Loucy (cell line): ENCODE measurements around the gene CST3.

Experiments
- H2AFZ ChIP-seq: fragments of 200-600 bp; sonication (generic); 2 replicates; pipeline ENCODE4 v1.6.0; 2016; ENCODE audit warnings: antibody characterized with exemption, mild to moderate bottlenecking, low read length, moderate library complexity
- H3F3A ChIP-seq: fragments of 200-600 bp; 2 replicates; pipeline ENCODE4 v1.6.0; 2016; ENCODE audit warnings: antibody characterized with exemption, low read depth, mild to moderate bottlenecking
- H3K27me3 ChIP-seq: fragments of 200-600 bp; sonication (generic); 2 replicates; pipeline ENCODE4 v1.6.1; 2014; ENCODE audit warnings: low read length, mild to moderate bottlenecking; ENCODE audit not compliant: insufficient read depth, poor library complexity, severe bottlenecking
- H3K36me3 ChIP-seq: fragments of 200-600 bp; sonication (generic); 2 replicates; pipeline ENCODE4 v1.6.1; 2016; ENCODE audit warnings: low read length; ENCODE audit not compliant: insufficient read depth
- H3K4me1 ChIP-seq: fragments of 200-600 bp; sonication (generic); 2 replicates; pipeline ENCODE4 v1.5.1; 2014; ENCODE audit warnings: low read length, mild to moderate bottlenecking; ENCODE audit not compliant: insufficient read depth, poor library complexity, severe bottlenecking
- H3K4me2 ChIP-seq: fragments of 200-600 bp; sonication (generic); 2 replicates; pipeline ENCODE4 v1.6.0; 2014; ENCODE audit warnings: antibody characterized with exemption, low read length, low read depth, mild to moderate bottlenecking; ENCODE audit not compliant: poor library complexity, severe bottlenecking
- H3K4me3 ChIP-seq: fragments of 200-600 bp; sonication (generic); 2 replicates; pipeline ENCODE4 v1.5.1; 2014; ENCODE audit warnings: low read length, mild to moderate bottlenecking, mixed read lengths; ENCODE audit not compliant: poor library complexity, severe bottlenecking
- H3K79me2 ChIP-seq: fragments of 200-600 bp; sonication (generic); 2 replicates; pipeline ENCODE4 v1.6.1; 2014; ENCODE audit warnings: low read length; ENCODE audit not compliant: insufficient read depth
- H3K9ac ChIP-seq: fragments of 200-600 bp; sonication (generic); 2 replicates; pipeline ENCODE4 v1.6.0; 2014; ENCODE audit warnings: mild to moderate bottlenecking, low read depth, low read length, moderate library complexity; ENCODE audit not compliant: poor library complexity, severe bottlenecking
- H3K9me2 ChIP-seq: fragments of 200-600 bp; sonication (generic); replicated peaks from 2 replicates; pipeline ENCODE4 v1.6.1; 2016; ENCODE audit warnings: low read depth, low read length, mixed read lengths
- H3K9me3 ChIP-seq: fragments of 200-600 bp; sonication (generic); 2 replicates; pipeline ENCODE4 v1.6.1; 2014; ENCODE audit warnings: mild to moderate bottlenecking, antibody characterized with exemption, low read length, low read depth; ENCODE audit not compliant: insufficient read depth
- H4K20me1 ChIP-seq: fragments of 200-600 bp; sonication (generic); 2 replicates; pipeline ENCODE4 v1.6.0; 2014; ENCODE audit warnings: antibody characterized with exemption, low read length, mild to moderate bottlenecking; ENCODE audit not compliant: insufficient read depth, poor library complexity, severe bottlenecking
- CTCF ChIP-seq: fragments of 200-600 bp; sonication (generic); conservative IDR thresholded peaks from 2 replicates; pipeline ENCODE4 v1.5.1; 2014; ENCODE audit warnings: mild to moderate bottlenecking, antibody characterized with exemption, low read length
- EZH2phosphoT487 ChIP-seq: fragments of 200-600 bp; IDR thresholded peaks from 2 replicates; pipeline ENCODE4 v1.6.1; 2018; ENCODE audit warnings: antibody characterized with exemption, mild to moderate bottlenecking, moderate library complexity, borderline replicate concordance

The CST3 gene

GRCh38 chr20:23634985-23635767 is 2.6 kb downstream of the CST3 start:
- no peaks in the 10 kb centered on the region for H3K9me2 ChIP-seq
- no peak overlapping the region for H3K4me3 ChIP-seq
- TF ChIP-seq CTCF, result no peak
- no peak for TF ChIP-seq EZH2phosphoT487

GRCh38 chr20:23634044-23634801 is 3.5 kb downstream of the CST3 start:
- Histone ChIP-seq H3K4me2 (no peak overlapping the region), H3K4me3 (no peak overlapping the region), H3K9ac (no peak overlapping the region), H3K36me3 (no peaks in the 10 kb centered on the region), H3K9me3 (no peaks in the 10 kb centered on the region), H3K79me2 (no peaks in the 10 kb centered on the region; the same call in 1 of the 2 replicates), H3K27me3 (no peaks in the 10 kb centered on the region), H3K9me2 (no peaks in the 10 kb centered on the region), H3K4me1 (peaks cover 22% of the 10 kb centered on the region), H4K20me1 (no peaks in the 10 kb centered on the region), H3F3A (no peaks in the 10 kb centered on the region), H2AFZ (no peak overlapping the region)
- no peak for TF ChIP-seq CTCF

More at GRCh38 chr20:23634985-23635767, 2.6 kb downstream of the CST3 start:
- no peak overlapping the region for H3K4me2 ChIP-seq
- H3F3A ChIP-seq, result no peaks in the 10 kb centered on the region
- H3K79me2 ChIP-seq, result no peaks in the 10 kb centered on the region; the same call in 1 of the 2 replicates
- no peaks in the 10 kb centered on the region for H3K9me3 ChIP-seq
- no peaks in the 10 kb centered on the region for H3K36me3 ChIP-seq
- no peaks in the 10 kb centered on the region for H4K20me1 ChIP-seq
- no peak overlapping the region for H3K9ac ChIP-seq
- no peak overlapping the region for H2AFZ ChIP-seq
- no peaks in the 10 kb centered on the region for H3K27me3 ChIP-seq
- H3K4me1 ChIP-seq, result peaks cover 22% of the 10 kb centered on the region

- H3K9me2 ChIP-seq, result no peaks in the 10 kb centered on the region
- no peak overlapping the region for H3K4me2 ChIP-seq
- H3K36me3 ChIP-seq, result no peaks in the 10 kb centered on the region
- no peaks in the 10 kb centered on the region; the same call in 1 of the 2 replicates for H3K79me2 ChIP-seq
- H2AFZ ChIP-seq, result no peak overlapping the region
- no peaks in the 10 kb centered on the region for H4K20me1 ChIP-seq
- H3K9me3 ChIP-seq, result no peaks in the 10 kb centered on the region
- no peak for TF ChIP-seq CTCF
- no peak for TF ChIP-seq EZH2phosphoT487
- no peak overlapping the region for H3K4me3 ChIP-seq
- no peaks in the 10 kb centered on the region for H3F3A ChIP-seq
- no peak overlapping the region for H3K9ac ChIP-seq
- peaks cover 19% of the 10 kb centered on the region for H3K4me1 ChIP-seq
- no peaks in the 10 kb centered on the region for H3K27me3 ChIP-seq
Observed at GRCh38 chr20:23632711-23633573, 4.8 kb downstream of the CST3 start.
